HEK293 (cell line): ENCODE results near the gene WDR18.
A peak's percentile ranks its signal among the peaks of the same experiment; 100 is the strongest.

Source experiments
- BCL6B ChIP-seq: fragments of 450-650 bp; formaldehyde crosslinking; IDR thresholded peaks from 2 replicates; pipeline ENCODE4 v1.5.1; 2017; ENCODE audit warnings: missing biosample characterization, missing genetic modification characterization
- GLI2 ChIP-seq: fragments of 450-650 bp; formaldehyde crosslinking; IDR thresholded peaks from 2 replicates; pipeline ENCODE4; 2017; ENCODE audit warnings: missing biosample characterization, missing genetic modification characterization, low read depth, borderline replicate concordance
- HOXA7 ChIP-seq: sonication (generic); formaldehyde crosslinking; IDR thresholded peaks from 2 replicates; pipeline ENCODE4 v1.8.1; 2022; ENCODE audit warnings: missing genetic modification reagents, borderline replicate concordance
- HOXD13 ChIP-seq: sonication (generic); formaldehyde crosslinking; IDR thresholded peaks from 2 replicates; pipeline ENCODE4 v1.8.0; 2022; ENCODE audit warnings: missing genetic modification reagents, borderline replicate concordance
- IKZF3 ChIP-seq: fragments of 450-650 bp; IDR thresholded peaks from 2 replicates; pipeline ENCODE4 v1.5.0; 2018; ENCODE audit warnings: missing biosample characterization, mild to moderate bottlenecking, missing genetic modification characterization, moderate library complexity
- KLF10 ChIP-seq: fragments of 450-650 bp; IDR thresholded peaks from 2 replicates; pipeline ENCODE4 v1.5.1; 2018; ENCODE audit warnings: missing biosample characterization, mild to moderate bottlenecking, missing genetic modification characterization
- KLF9 ChIP-seq: fragments of 450-650 bp; formaldehyde crosslinking; IDR thresholded peaks from 2 replicates; pipeline ENCODE4 v1.5.1; 2016; ENCODE audit warnings: missing biosample characterization, missing genetic modification characterization, low read depth
- OVOL3 ChIP-seq: fragments of 450-650 bp; formaldehyde crosslinking; IDR thresholded peaks from 2 replicates; pipeline ENCODE4 v1.5.1; 2016; ENCODE audit warnings: missing biosample characterization, missing genetic modification characterization
- PRDM1 ChIP-seq: fragments of 450-650 bp; formaldehyde crosslinking; IDR thresholded peaks from 2 replicates; pipeline ENCODE4; 2016; ENCODE audit warnings: missing biosample characterization, missing genetic modification characterization
- SP3 ChIP-seq: fragments of 450-650 bp; formaldehyde crosslinking; IDR thresholded peaks from 2 replicates; pipeline ENCODE4 v1.5.1; 2016; ENCODE audit warnings: missing biosample characterization, missing genetic modification characterization
- TRIM28 ChIP-seq: IDR thresholded peaks from 2 replicates; pipeline ENCODE4 v1.6.1; 2011; ENCODE audit warnings: low read length, control low read depth, borderline replicate concordance
- ZBTB44 ChIP-seq: fragments of 450-650 bp; IDR thresholded peaks from 2 replicates; pipeline ENCODE4 v1.5.1; 2018; ENCODE audit warnings: missing biosample characterization, mild to moderate bottlenecking, missing genetic modification characterization
- ZFP37 ChIP-seq: fragments of 450-650 bp; formaldehyde crosslinking; IDR thresholded peaks from 2 replicates; pipeline ENCODE4 v1.5.1; 2016; ENCODE audit warnings: missing biosample characterization, missing genetic modification characterization
- ZNF114 ChIP-seq: fragments of 450-650 bp; formaldehyde crosslinking; IDR thresholded peaks from 2 replicates; pipeline ENCODE4 v1.5.0; 2017; ENCODE audit warnings: missing biosample characterization, missing genetic modification characterization
- ZNF138 ChIP-seq: fragments of 450-650 bp; formaldehyde crosslinking; IDR thresholded peaks from 2 replicates; pipeline ENCODE4 v1.5.1; 2016; ENCODE audit warnings: missing biosample characterization, missing genetic modification characterization, borderline replicate concordance
- ZNF19 ChIP-seq: fragments of 450-650 bp; formaldehyde crosslinking; IDR thresholded peaks from 2 replicates; pipeline ENCODE4; 2016; ENCODE audit warnings: missing biosample characterization, missing genetic modification characterization, low read depth
- ZNF248 ChIP-seq: fragments of 450-650 bp; formaldehyde crosslinking; IDR thresholded peaks from 2 replicates; pipeline ENCODE4 v1.5.1; 2017; ENCODE audit warnings: missing biosample characterization, missing genetic modification characterization
- ZNF350 ChIP-seq: fragments of 450-650 bp; formaldehyde crosslinking; IDR thresholded peaks from 2 replicates; pipeline ENCODE4 v1.5.0; 2017; ENCODE audit warnings: missing biosample characterization, mild to moderate bottlenecking, missing genetic modification characterization
- ZNF354C ChIP-seq: fragments of 450-650 bp; formaldehyde crosslinking; IDR thresholded peaks from 2 replicates; pipeline ENCODE4 v1.5.1; 2016; ENCODE audit warnings: missing biosample characterization, missing genetic modification characterization, low read depth, borderline replicate concordance
- ZNF473 ChIP-seq: fragments of 450-650 bp; formaldehyde crosslinking; IDR thresholded peaks from 2 replicates; pipeline ENCODE4 v1.5.1; 2017; ENCODE audit warnings: missing biosample characterization, missing genetic modification characterization
- ZNF626 ChIP-seq: fragments of 450-650 bp; sonication (Bioruptor Pico); formaldehyde crosslinking; IDR thresholded peaks from 2 replicates; pipeline ENCODE4 v1.5.1; 2018; ENCODE audit warnings: missing biosample characterization, missing genetic modification characterization, inconsistent platforms
- ZNF660 ChIP-seq: fragments of 450-650 bp; IDR thresholded peaks from 2 replicates; pipeline ENCODE4 v1.5.1; 2018; ENCODE audit warnings: missing biosample characterization, mild to moderate bottlenecking, missing genetic modification characterization
- ZNF701 ChIP-seq: fragments of 450-650 bp; formaldehyde crosslinking; IDR thresholded peaks from 2 replicates; pipeline ENCODE4 v1.5.1; 2016; ENCODE audit warnings: missing biosample characterization, missing genetic modification characterization
- ZNF707 ChIP-seq: fragments of 450-650 bp; formaldehyde crosslinking; IDR thresholded peaks from 2 replicates; pipeline ENCODE4 v1.5.1; 2016; ENCODE audit warnings: missing biosample characterization, missing genetic modification characterization
- ZNF747 ChIP-seq: fragments of 450-650 bp; formaldehyde crosslinking; IDR thresholded peaks from 2 replicates; pipeline ENCODE4 v1.5.1; 2016; ENCODE audit warnings: missing biosample characterization, missing genetic modification characterization
- ZXDB ChIP-seq: fragments of 450-650 bp; formaldehyde crosslinking; IDR thresholded peaks from 2 replicates; pipeline ENCODE4 v1.5.1; 2016; ENCODE audit warnings: missing biosample characterization, missing genetic modification characterization
- TF ChIP-seq, protein P1 (sequence below): fragments of 450-650 bp; formaldehyde crosslinking; IDR thresholded peaks from 2 replicates; pipeline ENCODE4 v1.5.1; 2016; ENCODE audit warnings: missing biosample characterization, missing genetic modification characterization
- TF ChIP-seq, protein P2 (sequence below): fragments of 450-650 bp; formaldehyde crosslinking; IDR thresholded peaks from 2 replicates; pipeline ENCODE4 v1.5.1; 2016; ENCODE audit warnings: missing biosample characterization, missing genetic modification characterization
- TF ChIP-seq, protein P3 (sequence below): fragments of 450-650 bp; formaldehyde crosslinking; conservative IDR thresholded peaks from 2 replicates; pipeline ENCODE4 v1.5.1; 2016; ENCODE audit warnings: low read depth, missing biosample characterization, missing genetic modification characterization

WDR18 gene

DNA sequence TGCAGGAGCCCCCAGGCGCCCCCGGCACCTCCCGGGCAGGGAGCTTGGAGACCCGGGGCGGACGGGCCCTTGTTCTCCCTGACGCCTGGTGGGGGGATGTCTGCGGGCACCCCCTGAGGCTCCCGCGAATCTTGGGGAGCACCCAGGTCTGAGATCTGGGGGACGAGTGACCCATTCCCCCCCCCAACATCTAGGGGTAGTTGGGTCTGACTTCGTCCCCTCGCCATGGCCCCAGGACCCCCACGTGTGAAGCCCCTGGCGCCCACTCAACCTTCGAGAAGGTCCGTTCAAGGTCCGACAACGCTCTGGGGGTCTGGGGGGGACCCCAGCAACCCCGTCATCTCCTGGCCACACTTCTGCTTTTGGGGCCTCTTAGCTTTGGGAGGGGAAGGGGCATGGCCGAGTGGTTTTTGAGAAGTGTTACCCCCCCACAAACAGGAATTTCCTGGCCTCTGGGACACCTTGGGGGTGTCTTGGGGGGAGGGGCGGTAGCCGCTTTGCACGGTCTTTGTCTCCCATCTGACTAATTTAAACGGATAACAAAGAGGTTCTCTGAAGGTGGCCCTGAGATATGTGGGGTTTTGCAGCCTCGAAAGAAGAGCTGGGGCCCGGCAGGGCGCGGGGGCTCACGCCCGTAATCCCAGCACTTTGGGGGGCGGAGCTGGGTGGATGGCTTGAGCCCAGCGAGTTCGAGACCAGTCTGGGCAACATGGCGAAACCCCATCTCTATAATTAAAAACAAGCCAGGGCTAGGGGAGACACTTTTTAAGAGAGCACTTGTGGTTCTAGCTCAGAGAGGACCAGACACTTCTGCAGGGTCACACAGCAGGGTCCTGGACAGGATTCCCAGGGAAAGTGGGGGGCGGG, 42.9 kb downstream of the WDR18 start (continued):
- no peak for TF ChIP-seq OVOL3 (tag by site-specific recombination)
- TF ChIP-seq HOXA7 (CRISPR knock-in tag) = no peak
- no peak for TF ChIP-seq BCL6B (tag by site-specific recombination)
- TF ChIP-seq ZNF248 = no peak
- peak; percentile 16; the same call in 1 of the 2 replicates for TF ChIP-seq SP3 (tag by site-specific recombination)
- no peak for TF ChIP-seq ZBTB44 (tag by site-specific recombination)
- TF ChIP-seq ZNF473 (tag by site-specific recombination) = no peak
- TF ChIP-seq ZNF660 (tag by site-specific recombination) = no peak
- no peak for TF ChIP-seq ZNF707 (tag by site-specific recombination)
- TF ChIP-seq ZNF350 (tag by site-specific recombination) = no peak
- TF ChIP-seq, protein P1, sequence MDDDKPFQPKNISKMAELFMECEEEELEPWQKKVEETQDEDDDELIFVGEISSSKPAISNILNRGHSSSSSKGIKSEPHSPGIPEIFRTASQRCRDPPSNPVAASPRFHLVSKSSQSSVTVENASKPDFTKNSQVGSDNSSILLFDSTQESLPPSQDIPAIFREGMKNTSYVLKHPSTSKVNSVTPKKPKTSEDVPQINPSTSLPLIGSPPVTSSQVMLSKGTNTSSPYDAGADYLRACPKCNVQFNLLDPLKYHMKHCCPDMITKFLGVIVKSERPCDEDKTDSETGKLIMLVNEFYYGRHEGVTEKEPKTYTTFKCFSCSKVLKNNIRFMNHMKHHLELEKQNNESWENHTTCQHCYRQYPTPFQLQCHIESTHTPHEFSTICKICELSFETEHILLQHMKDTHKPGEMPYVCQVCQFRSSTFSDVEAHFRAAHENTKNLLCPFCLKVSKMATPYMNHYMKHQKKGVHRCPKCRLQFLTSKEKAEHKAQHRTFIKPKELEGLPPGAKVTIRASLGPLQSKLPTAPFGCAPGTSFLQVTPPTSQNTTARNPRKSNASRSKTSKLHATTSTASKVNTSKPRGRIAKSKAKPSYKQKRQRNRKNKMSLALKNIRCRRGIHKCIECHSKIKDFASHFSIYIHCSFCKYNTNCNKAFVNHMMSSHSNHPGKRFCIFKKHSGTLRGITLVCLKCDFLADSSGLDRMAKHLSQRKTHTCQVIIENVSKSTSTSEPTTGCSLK = no peak
- no peak for TF ChIP-seq GLI2 (tag by site-specific recombination)
- no peak; the same call in 1 of the 2 replicates for TF ChIP-seq ZXDB (tag by site-specific recombination)
- TF ChIP-seq IKZF3 (tag by site-specific recombination) = no peak; the same call in 1 of the 2 replicates
- TF ChIP-seq PRDM1 (tag by site-specific recombination) = no peak
- TF ChIP-seq ZNF354C = no peak
- TF ChIP-seq, protein P2, sequence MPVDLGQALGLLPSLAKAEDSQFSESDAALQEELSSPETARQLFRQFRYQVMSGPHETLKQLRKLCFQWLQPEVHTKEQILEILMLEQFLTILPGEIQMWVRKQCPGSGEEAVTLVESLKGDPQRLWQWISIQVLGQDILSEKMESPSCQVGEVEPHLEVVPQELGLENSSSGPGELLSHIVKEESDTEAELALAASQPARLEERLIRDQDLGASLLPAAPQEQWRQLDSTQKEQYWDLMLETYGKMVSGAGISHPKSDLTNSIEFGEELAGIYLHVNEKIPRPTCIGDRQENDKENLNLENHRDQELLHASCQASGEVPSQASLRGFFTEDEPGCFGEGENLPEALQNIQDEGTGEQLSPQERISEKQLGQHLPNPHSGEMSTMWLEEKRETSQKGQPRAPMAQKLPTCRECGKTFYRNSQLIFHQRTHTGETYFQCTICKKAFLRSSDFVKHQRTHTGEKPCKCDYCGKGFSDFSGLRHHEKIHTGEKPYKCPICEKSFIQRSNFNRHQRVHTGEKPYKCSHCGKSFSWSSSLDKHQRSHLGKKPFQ (tag by site-specific recombination) = no peak
- TF ChIP-seq, protein P3, sequence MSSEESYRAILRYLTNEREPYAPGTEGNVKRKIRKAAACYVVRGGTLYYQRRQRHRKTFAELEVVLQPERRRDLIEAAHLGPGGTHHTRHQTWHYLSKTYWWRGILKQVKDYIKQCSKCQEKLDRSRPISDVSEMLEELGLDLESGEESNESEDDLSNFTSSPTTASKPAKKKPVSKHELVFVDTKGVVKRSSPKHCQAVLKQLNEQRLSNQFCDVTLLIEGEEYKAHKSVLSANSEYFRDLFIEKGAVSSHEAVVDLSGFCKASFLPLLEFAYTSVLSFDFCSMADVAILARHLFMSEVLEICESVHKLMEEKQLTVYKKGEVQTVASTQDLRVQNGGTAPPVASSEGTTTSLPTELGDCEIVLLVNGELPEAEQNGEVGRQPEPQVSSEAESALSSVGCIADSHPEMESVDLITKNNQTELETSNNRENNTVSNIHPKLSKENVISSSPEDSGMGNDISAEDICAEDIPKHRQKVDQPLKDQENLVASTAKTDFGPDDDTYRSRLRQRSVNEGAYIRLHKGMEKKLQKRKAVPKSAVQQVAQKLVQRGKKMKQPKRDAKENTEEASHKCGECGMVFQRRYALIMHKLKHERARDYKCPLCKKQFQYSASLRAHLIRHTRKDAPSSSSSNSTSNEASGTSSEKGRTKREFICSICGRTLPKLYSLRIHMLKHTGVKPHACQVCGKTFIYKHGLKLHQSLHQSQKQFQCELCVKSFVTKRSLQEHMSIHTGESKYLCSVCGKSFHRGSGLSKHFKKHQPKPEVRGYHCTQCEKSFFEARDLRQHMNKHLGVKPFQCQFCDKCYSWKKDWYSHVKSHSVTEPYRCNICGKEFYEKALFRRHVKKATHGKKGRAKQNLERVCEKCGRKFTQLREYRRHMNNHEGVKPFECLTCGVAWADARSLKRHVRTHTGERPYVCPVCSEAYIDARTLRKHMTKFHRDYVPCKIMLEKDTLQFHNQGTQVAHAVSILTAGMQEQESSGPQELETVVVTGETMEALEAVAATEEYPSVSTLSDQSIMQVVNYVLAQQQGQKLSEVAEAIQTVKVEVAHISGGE = 0 out of 2 replicates have a peak, but pooled peaks have one; percentile 11
- TF ChIP-seq ZFP37 (tag by site-specific recombination) = no peak
- TF ChIP-seq ZNF701 (tag by site-specific recombination) = no peak
- no peak for TF ChIP-seq ZNF114 (tag by site-specific recombination)
- peak; percentile 50; the same call in 1 of the 2 replicates for TF ChIP-seq KLF10
- no peak for TF ChIP-seq ZNF138 (tag by site-specific recombination)
- no peak for TF ChIP-seq ZNF747 (tag by site-specific recombination)
- peak; percentile 24; the same call in 1 of the 2 replicates for TF ChIP-seq KLF9 (tag by site-specific recombination)
- no peak for TF ChIP-seq TRIM28
- no peak for TF ChIP-seq ZNF626 (tag by site-specific recombination)
- no peak for TF ChIP-seq HOXD13 (CRISPR knock-in tag)
- no peak for TF ChIP-seq ZNF19
